Frontal cortex (tissue), 4 donors: ENCODE data around the gene TEX35. TPM values are rescaled to one million over a fixed set of nuclear protein-coding genes. Genes with fewer than 3 reads are reported as not detected.

Source experiments
- DNase-seq, 2 donors: peaks; one replicate each; pipeline ENCODE4 v3.0.0; 2012; ENCODE audit warnings: low spot score in 2 of 2
- FAIRE-seq: peaks from 2 replicates; lab custom pipeline; 2012; peaks lifted over from hg19 to GRCh38; lab: Jason Lieb, UNC
- small RNA-seq: library from RNA; depleted of rRNA; stranded (forward); fragments of <200 nt; gene quantifications from one replicate; pipeline ENCODE3, GENCODE V24; 2014
- total RNA-seq: library from RNA; depleted of rRNA; stranded (reverse); fragments of >200 nt; gene quantifications from one replicate; pipeline ENCODE4 v1.2.3, GENCODE V29; 2014
- donor health status: control.
- donor health status: control.
- donor health status: control.

TEX35 gene
- total RNA-seq, 1 donor from 2014 or later, result not detected

GRCh38 chr1:178565586-178565985 lies 52.7 kb downstream of the TEX35 start:
- no peak for DNase-seq
- no peak for FAIRE-seq

- no peak for DNase-seq
- no peak for FAIRE-seq
Measured at GRCh38 chr1:178566187-178566586, 53.3 kb downstream of the TEX35 start.

GRCh38 chr1:178571807-178572206 lies 58.9 kb downstream of the TEX35 start:
- no peak for DNase-seq

More at GRCh38 chr1:178571807-178572206, 58.9 kb downstream of the TEX35 start:
- no peak for FAIRE-seq

Small RNA genes within 50 kb of the gene (small RNA-seq; reads per million reads assigned to genes)
- gene RF00017 (not detected), gene RNA5SP69 (not detected)

Other genes with a start within 250 kb of the TEX35 start
- not detected for gene CLEC20A, start 16.1 kb upstream of the TEX35 start, total RNA-seq
- 64.8 TPM for gene RALGPS2, start 212.1 kb downstream of the TEX35 start, total RNA-seq